ENCODE data around the gene ITGBL1. TPM values are rescaled to one million over a fixed set of nuclear protein-coding genes. Genes with fewer than 3 reads are reported as not detected.

ITGBL1 gene
- total RNA-seq, 6 experiments from 2014 or later, result 0.64 to 3.8 (median 1.6) TPM

GRCh38 chr13:101473458-101473857 is 21.0 kb downstream of the ITGBL1 start:
- H3K36me3 ChIP-seq, result no peaks in the 10 kb centered on the region
- H3K27ac ChIP-seq, result no peak overlapping the region
- ATAC-seq, result no peak
- no peaks in the 10 kb centered on the region for H3K4me1 ChIP-seq
- intact Hi-C loops (cut with DNase I), result no loop called here
- H3K27me3 ChIP-seq, result no peaks in the 10 kb centered on the region
- H3K9me3 ChIP-seq, result no peaks in the 10 kb centered on the region
- WGBS (ENCODE audit: insufficient coverage, low coverage, low lambda C conversion rate, missing lambda C conversion rate), result 40% methylated on average over 2 of the region's 2 CpGs
- TF ChIP-seq POLR2A (IDR thresholded peaks at IDR 0.05) (no peak), CTCF (IDR thresholded peaks at IDR 0.05) (no peak)
- no peak overlapping the region for H3K4me3 ChIP-seq
- DNase-seq, result no peak

GRCh38 chr13:101474419-101474957 is 22.0 kb downstream of the ITGBL1 start:
- TF ChIP-seq CTCF (IDR thresholded peaks at IDR 0.05) (peak in 2 of 4 donors; percentile 5 to 11), POLR2A (IDR thresholded peaks at IDR 0.05) (no peak)
- ATAC-seq, result no peak
- Histone ChIP-seq H3K27me3 (no peaks in the 10 kb centered on the region), H3K9me3 (no peaks in the 10 kb centered on the region), H3K4me1 (no peaks in the 10 kb centered on the region), H3K36me3 (no peaks in the 10 kb centered on the region), H3K4me3 (no peak overlapping the region), H3K27ac (no peak overlapping the region)
- intact Hi-C loops (cut with DNase I), result no loop called here
- 43% methylated on average over 1 of the region's 2 CpGs for WGBS (ENCODE audit: insufficient coverage, low coverage, low lambda C conversion rate, missing lambda C conversion rate)
- DNase-seq, result no peak

- no peak for DNase-seq
- no peaks in the 10 kb centered on the region for H3K9me3 ChIP-seq
- no peak overlapping the region for H3K4me3 ChIP-seq
- H3K27ac ChIP-seq, result no peak overlapping the region
- no peaks in the 10 kb centered on the region for H3K4me1 ChIP-seq
- H3K36me3 ChIP-seq, result no peaks in the 10 kb centered on the region
- no peak for ATAC-seq
- TF ChIP-seq CTCF (IDR thresholded peaks at IDR 0.05), result no peak
- no peak for TF ChIP-seq POLR2A (IDR thresholded peaks at IDR 0.05)
- intact Hi-C loops (cut with DNase I), result no loop called here
- no peaks in the 10 kb centered on the region for H3K27me3 ChIP-seq
Observed at GRCh38 chr13:101475536-101475935, 23.1 kb downstream of the ITGBL1 start.

- ATAC-seq (no peak), DNase-seq (no peak)
- Histone ChIP-seq H3K4me3 (no peak overlapping the region), H3K9me3 (no peaks in the 10 kb centered on the region), H3K36me3 (no peaks in the 10 kb centered on the region), H3K4me1 (no peaks in the 10 kb centered on the region), H3K27ac (no peak overlapping the region), H3K27me3 (no peaks in the 10 kb centered on the region)
- intact Hi-C loops (cut with DNase I), result no loop called here
- no peak for TF ChIP-seq POLR2A (IDR thresholded peaks at IDR 0.05)
- no peak for TF ChIP-seq CTCF (IDR thresholded peaks at IDR 0.05)
- WGBS (ENCODE audit: insufficient coverage, low coverage, low lambda C conversion rate, missing lambda C conversion rate), result 31% methylated on average over 1 of the region's 1 CpG
Observed at GRCh38 chr13:101481421-101481820, 28.9 kb downstream of the ITGBL1 start.
